IPS-18c (cell line): ENCODE results near the gene DACH1.
"Not testable (repeated sequence)": the region's sequence is repeated elsewhere in the genome, so short reads cannot be mapped to it uniquely, and the experiment has no call there.

Experiments used
- H3K4me3 ChIP-seq: 2 replicates; pipeline ENCODE4 v1.7.0; 2013; ENCODE audit warnings: low read depth, mild to moderate bottlenecking, low read length, moderate library complexity; ENCODE audit not compliant: insufficient read depth
- H3K9me3 ChIP-seq: one replicate; pipeline ENCODE4 v1.6.1; 2013; ENCODE audit warnings: mild to moderate bottlenecking, low read length, moderate library complexity; ENCODE audit not compliant: control insufficient read depth, insufficient read depth

DACH1 gene

DNA sequence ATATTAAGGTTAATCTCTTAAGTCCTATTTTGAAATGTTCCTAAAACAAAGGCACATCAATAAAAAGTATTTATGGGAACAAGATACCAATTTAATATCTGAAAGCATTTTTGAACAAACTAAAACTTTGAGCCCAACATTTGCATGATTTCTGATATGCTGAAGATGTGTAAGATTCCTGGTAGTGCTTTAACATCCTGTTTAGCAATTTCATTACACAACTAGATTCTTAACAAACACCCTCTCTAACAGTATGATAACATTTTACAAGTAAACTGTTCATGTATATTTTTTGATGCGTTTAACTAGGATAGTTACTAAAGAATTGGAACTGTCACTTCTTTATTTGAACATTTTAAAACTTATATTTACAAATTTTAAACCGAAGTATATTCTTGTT, 63.9 kb downstream of the DACH1 start:
- Histone ChIP-seq H3K4me3 (no peak overlapping the region), H3K9me3 (no peaks in the 10 kb centered on the region)

DNA sequence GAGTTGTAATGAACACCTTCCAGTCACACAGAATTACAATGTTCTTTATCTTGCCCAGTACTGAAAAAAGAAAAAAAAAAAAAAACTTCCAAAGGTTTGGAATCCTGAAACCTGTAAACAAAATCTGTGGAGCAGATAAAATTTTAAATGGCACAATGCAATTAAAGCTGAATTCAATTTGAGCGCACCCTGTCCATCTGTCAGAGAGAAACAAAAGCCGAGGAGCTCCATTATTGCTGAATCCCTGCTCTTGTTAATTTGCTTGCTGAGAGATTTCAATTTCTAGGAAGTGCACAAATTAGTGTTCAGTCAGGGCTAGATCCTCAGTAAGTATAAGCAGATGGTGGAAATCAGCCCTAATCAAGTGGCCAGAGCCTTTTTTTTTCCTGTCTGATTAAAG, 65.2 kb downstream of the DACH1 start:
- Histone ChIP-seq H3K9me3 (no peaks in the 10 kb centered on the region), H3K4me3 (no peak overlapping the region)

DNA sequence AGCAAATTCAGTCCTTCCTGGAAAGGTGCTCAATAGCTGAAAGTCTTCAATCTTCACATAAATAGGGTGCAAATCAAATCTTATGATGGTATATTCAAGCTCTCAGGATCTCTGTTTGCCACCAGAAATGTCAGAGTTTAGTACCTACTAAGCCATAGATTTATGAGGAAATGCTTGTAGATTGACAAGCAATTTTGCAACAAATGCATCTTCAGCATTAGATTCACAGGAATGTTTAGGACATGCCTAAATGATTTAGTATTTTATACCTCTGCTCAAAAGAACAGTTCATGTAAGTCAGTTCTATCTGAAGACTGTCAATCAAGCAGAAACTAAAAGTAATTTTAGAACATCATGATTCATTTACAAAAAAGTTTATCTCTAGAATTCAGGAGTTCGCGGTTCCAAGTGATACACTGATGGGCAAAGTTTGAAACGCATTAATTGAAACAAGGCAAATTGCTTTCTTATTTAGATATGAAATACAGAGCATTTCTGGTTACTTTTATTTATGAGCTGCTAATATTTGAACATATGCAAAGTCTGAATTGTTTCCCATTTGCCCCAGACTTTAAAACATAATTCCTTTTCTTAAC, 65.7 kb downstream of the DACH1 start:
- H3K4me3 ChIP-seq, result no peak overlapping the region
- H3K9me3 ChIP-seq, result no peaks in the 10 kb centered on the region

DNA sequence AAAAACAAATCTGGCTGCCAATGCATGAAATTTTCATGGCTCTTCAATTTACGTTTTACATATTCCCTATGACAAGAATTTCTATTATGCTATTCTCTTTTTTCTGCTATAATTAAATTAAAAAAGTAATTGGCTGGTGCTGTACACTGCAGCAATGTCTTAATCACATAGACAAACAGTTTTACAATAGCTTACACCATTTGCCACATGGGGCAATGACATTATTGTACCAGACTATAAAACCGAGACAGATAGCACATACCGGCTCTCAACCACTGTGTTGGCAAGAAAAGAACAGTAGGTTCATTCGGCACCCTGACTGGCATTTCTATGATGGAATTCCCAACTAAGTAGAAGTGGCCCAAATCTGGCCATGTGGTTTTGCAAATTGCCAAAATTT, 67.7 kb downstream of the DACH1 start:
- no peaks in the 10 kb centered on the region for H3K9me3 ChIP-seq

DNA sequence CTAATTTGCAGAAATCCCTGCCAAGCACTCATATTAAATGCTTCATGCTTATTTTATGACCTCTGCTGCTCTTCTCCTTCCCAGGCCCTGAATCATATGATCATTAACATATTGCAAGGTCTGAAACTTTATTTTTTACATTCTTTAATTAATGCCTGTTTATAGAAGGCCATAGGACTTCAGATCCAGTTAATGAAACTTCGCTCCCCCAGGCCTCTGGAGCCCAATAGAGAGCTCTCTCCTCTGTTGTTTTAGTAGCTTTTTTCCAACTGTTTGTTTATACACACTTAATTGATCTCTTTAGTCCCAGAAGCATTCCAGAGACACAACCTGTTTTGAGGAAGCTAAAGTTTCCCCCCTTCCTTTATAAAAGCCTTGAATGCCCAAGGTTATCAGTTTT, 68.3 kb downstream of the DACH1 start:
- no peaks in the 10 kb centered on the region for H3K9me3 ChIP-seq

More for the DNA sequence above, 67.7 kb downstream of the DACH1 start:
- no peak overlapping the region for H3K4me3 ChIP-seq

DNA sequence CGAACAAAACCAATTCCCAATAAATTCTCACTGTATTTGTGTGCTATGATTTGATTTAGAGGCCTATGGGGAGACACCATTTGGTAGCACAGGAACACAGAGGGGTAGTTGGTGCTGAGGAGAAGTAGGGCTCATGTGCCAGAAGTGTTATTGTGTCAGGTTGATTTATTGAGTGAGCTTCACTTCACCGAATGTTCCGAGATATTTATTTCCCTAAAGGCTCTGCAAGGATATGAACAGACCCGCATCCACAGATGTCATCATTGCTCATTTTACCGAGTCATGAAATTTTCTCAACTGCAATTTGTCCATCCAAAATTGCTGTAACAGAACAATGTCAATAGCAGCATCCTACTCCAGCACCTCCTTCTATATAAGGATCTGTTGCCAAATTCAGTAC, 69.5 kb downstream of the DACH1 start:
- H3K4me3 ChIP-seq, result no peak overlapping the region
- no peaks in the 10 kb centered on the region for H3K9me3 ChIP-seq

More for the DNA sequence above, 68.3 kb downstream of the DACH1 start:
- no peak overlapping the region for H3K4me3 ChIP-seq

DNA sequence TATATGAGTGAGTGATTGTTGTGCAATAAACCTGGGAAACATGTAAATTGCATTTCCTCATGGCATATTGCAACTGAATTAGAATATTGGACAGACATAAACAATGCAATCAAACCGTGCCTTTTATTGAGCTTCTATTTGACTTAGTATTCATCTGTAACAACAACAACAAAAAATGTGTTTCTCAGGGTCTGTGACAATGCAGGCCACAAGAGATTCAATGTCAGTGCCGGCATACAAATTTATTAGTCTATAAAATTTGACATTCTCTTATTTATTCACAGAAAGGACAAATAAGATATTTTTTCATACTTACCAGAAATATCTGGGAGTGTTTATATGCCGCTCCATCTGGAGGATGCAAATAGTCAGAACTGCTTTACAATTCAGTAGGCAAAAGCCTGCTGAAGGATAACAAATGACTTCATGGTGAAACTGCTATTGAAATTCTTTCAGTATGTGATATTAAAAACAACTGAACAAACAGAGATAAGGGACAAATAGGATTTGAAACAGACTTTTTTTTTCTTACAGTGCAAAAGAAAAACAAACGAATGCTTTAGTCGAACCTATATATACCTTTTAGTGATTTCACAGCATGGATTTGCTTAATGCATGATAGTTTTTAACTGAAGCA, 77.2 kb downstream of the DACH1 start:
- H3K9me3 ChIP-seq, result no peaks in the 10 kb centered on the region
- no peak overlapping the region for H3K4me3 ChIP-seq

DNA sequence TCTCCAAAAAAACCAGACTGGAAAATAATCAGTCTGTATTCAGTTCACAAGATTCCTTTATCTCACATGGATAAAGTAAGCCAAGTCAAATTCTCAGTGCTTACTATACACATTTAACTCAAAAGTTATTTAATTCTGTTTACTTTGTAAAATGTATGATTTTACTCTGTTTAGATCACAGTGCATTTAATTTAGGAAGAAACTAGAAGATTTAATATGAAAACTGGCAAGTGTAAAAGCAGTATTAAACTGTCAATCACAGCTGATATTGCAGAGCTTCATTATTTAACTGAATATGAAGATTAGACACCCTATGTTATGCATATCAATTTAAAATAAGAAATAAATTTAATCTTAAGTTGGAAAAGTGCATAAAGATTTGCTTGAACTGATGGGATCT, 78.0 kb downstream of the DACH1 start:
- H3K9me3 ChIP-seq, result no peaks in the 10 kb centered on the region
- H3K4me3 ChIP-seq, result no peak overlapping the region

DNA sequence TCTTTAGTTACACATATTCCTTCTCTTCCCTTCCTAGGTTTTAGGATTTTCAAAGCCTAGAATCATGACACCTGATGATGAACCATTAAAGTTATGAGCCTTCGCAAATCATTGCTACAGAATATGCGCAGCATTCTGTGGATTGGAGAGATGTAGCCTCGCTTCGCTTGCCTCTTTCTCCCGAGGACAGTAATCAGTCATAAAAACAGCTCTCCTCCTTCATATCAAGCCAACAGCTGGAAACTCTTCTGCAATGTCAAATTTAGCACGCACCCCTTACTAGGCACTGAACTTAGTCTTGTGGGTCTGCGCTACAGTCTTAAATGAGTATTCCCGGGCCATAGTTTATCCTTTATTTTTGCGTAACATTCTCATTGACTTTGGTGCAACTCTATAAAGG, 79.6 kb downstream of the DACH1 start:
- H3K9me3 ChIP-seq, result no peaks in the 10 kb centered on the region
- H3K4me3 ChIP-seq, result no peak overlapping the region

DNA sequence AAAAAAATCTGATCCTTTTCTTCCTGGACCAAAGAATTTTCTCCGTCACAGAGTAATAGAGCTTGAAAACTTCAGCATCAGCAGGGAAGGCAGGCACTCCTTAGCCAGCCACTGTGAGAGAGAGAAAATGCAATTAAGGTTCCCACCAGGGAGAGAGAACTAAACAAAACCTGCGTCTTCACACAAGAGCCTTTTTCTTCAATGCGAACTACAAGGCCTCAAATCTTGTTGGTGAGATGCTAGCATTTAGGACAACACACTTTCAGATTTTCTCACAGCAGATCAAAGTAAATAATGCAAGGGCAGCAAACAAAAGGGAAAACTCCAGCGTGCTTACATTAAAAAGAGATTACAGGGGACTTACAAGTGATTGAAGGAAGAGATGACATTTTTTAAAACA, 80.1 kb downstream of the DACH1 start:
- H3K4me3 ChIP-seq, result no peak overlapping the region
- H3K9me3 ChIP-seq, result no peaks in the 10 kb centered on the region

DNA sequence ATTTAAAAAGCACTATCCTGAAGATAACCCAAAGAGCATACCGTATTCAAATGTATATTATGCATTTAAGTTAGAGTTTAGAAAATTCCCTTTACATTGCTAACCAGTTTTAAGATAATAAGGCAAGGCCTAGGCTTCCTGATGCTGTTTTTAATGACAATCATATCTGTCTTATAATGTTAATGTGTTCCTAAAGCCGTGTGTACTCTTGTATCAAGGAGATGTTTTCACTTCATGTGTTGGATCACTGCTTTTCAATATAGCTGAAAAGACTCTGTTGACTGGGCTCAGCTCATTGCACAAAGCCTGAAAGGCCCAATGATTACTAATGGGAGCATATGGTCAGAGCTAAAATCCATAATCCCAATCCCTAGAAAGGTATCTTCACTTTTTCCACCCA, 81.6 kb downstream of the DACH1 start:
- no peak overlapping the region for H3K4me3 ChIP-seq
- no peaks in the 10 kb centered on the region for H3K9me3 ChIP-seq

DNA sequence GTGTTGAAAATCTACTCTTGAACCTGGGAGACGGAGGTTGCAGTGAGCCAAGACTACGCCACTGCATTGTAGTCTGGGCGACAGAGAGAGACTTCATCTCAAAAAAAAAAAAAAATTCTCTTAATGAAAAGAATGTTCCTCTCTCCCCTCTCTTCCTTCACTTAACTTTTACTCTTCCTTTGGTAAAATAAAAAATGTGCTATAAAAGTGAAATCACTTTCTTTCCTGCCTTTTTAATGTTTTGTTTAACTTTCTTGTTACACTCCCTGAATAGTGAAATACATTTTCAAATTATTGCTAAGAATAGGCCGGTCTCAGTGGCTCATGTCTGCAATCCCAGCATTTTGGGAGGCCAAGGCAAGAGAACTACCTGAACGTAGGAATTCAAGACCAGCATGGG, 86.5 kb downstream of the DACH1 start:
- H3K4me3 ChIP-seq, result no peak overlapping the region
- no peaks in the 10 kb centered on the region for H3K9me3 ChIP-seq

DNA sequence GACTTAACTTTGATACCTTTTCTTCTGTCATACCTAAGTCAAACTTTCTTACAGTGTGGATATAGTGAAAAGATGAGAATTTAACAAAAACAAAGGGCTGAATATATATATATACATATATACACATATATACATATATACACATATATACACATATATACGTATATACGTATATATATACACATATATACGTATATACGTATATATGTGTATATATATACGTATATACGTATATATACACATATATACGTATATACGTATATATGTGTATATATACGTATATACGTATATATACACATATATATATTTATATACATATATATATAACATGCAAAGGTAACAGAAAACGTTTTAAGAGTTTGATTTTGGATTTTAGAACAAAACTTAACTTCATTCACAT, 88.0 kb downstream of the DACH1 start:
- H3K9me3 ChIP-seq, H3K4me3 ChIP-seq: not testable (repeated sequence)

DNA sequence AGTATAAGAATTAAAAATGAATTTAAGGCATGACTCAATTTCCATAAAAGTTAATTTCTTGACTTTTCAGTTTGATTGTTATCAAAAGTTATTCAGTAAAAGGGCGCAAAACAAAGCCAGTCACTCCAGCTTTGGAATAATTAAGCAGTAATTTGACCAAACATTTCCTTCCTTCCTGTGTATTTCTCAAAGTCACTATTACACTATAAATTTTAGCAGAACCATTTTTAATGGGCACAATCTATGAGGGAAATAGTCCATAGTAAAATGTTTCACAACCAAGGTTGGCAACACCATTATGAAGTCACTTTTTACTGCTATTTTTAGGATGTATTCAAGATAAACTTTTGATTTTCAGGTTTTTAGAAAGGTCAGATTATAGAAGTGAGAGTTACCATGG, 91.0 kb downstream of the DACH1 start:
- H3K4me3 ChIP-seq, result no peak overlapping the region
- no peaks in the 10 kb centered on the region for H3K9me3 ChIP-seq

DNA sequence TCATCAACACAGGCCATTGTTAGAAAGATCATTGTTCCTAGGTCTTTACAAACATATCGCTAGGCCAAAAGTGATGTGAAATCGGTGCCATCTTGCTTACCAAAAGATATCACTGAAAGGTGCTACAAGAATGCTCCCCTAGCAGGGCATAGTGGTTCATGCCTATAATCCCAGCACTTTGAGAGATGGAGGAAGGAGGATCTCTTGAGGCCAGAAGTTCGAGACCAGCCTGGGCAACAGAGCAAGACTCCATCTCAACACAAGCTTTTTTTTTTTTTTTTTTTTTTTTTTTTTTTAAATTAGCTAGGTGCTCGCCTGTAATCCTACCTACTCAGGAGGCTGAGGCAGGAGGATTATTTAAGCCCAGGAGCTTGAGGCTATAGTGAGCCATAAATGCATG, 92.1 kb downstream of the DACH1 start:
- H3K4me3 ChIP-seq, result no peak overlapping the region

DNA sequence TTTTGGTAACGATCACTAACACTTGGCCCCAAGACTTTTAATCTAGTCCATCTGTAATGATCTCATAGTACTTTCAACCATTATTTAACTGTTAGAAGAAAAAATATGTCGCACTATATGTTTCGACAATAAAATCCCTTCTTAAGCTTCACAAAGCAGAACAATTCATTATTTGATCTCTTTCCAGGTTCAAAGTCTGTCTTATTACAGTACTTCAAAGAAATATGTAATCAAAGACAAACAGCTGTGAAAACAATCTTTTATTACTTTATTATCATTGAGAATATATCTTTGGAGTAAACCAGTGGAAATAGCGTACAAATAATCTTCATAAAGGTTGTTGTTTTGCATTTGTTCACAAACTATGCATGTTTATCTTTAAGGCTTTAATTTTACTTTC, 93.5 kb downstream of the DACH1 start:
- Histone ChIP-seq H3K4me3 (no peak overlapping the region), H3K9me3 (no peaks in the 10 kb centered on the region)

More for the DNA sequence above, 92.1 kb downstream of the DACH1 start:
- H3K9me3 ChIP-seq, result no peaks in the 10 kb centered on the region

DNA sequence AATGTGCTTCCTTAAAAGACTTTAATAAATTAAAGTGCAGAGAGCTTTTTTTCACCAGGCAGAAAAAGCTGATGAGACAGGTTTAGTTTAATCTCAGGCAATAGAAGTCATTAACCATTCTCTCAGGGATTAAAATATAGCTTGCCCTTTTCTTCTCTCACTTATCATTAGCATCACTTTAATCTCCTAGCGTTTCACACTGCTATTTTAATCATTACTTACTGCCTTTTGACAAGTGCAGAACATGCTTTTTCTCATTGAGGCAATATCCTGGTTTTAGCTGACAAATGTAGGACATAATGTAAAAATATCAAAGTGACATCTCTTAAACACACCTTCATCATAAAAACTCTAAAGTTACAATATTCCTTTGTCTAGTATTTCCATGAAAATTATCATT, 94.6 kb downstream of the DACH1 start:
- no peaks in the 10 kb centered on the region for H3K9me3 ChIP-seq
- no peak overlapping the region for H3K4me3 ChIP-seq

DNA sequence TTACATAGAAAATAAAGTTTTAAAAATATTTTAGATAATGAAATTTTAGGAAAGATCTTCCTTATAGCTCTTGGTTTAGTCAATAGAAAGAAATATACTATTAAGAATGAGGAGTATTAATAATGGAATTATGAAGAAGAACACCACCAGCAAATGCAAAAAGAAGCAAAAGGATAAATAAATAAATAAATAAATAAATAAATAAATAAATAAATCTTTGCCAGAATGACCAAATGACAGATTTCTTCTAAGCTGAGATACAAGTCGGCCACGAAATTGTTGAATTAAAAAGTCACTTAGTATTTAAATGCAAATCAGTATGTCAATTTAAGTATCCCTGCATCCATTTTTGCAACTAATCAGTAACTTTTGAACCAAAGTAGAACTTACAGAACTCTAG, 95.9 kb downstream of the DACH1 start:
- no peaks in the 10 kb centered on the region for H3K9me3 ChIP-seq
- H3K4me3 ChIP-seq, result no peak overlapping the region

DNA sequence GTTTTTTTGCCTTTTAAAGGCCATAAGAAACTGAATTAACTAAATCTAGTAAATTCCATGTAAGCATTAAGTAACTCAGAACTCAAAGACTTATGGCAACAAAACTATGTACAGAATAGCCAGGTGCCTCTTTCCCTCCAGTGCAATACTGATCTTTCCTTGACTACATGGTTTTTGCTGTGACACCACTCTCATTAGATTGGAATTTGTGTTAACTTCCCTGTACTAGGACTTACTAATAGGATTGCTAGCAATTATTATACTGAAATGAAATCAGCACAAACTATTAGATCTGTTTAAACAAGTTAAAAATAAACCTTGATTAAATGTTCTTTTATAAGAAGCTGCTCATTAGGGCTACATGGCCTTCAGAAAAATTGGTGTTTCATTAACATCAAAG, 96.3 kb downstream of the DACH1 start:
- H3K9me3 ChIP-seq, result no peaks in the 10 kb centered on the region
- H3K4me3 ChIP-seq, result no peak overlapping the region
